ENCODE measurements around the gene GPSM1. TPM values are rescaled to one million over a fixed set of nuclear protein-coding genes. Genes with fewer than 3 reads are reported as not detected.

GPSM1 gene
- total RNA-seq, 2 donors from 2014 or later: 55.6 to 58.6 TPM

- intact Hi-C loops (cut with DNase I): loop anchor here in 1 of 2 donors (10.0 kb wide), 1 partner anchor 685 kb away; no protein-coding TSS in a partner anchor
- ATAC-seq (no peak), DNase-seq (peak; percentile 13)
Measured at GRCh38 chr9:136289651-136290507, 37.5 kb upstream of the GPSM1 start.

- DNase-seq (peak; percentile 17), ATAC-seq (no peak)
- intact Hi-C loops (cut with DNase I): no loop called here
Measured at GRCh38 chr9:136290508-136291000, 36.8 kb upstream of the GPSM1 start.

GRCh38 chr9:136291306-136292025 lies 35.9 kb upstream of the GPSM1 start:
- intact Hi-C loops (cut with DNase I): no loop called here
- DNase-seq (no peak), ATAC-seq (no peak)

GRCh38 chr9:136292026-136292538 lies 35.3 kb upstream of the GPSM1 start:
- intact Hi-C loops (cut with DNase I): no loop called here
- no peak for DNase-seq
- no peak for ATAC-seq

- intact Hi-C loops (cut with DNase I): no loop called here
- ATAC-seq (no peak), DNase-seq (no peak)
Measured at GRCh38 chr9:136292591-136293448, 34.5 kb upstream of the GPSM1 start.

GRCh38 chr9:136293476-136294077 lies 33.8 kb upstream of the GPSM1 start:
- no peak for DNase-seq
- intact Hi-C loops (cut with DNase I): no loop called here

GRCh38 chr9:136294437-136294836 lies 32.9 kb upstream of the GPSM1 start:
- ATAC-seq: no peak
- intact Hi-C loops (cut with DNase I): no loop called here
- no peak for DNase-seq

More at GRCh38 chr9:136293476-136294077, 33.8 kb upstream of the GPSM1 start:
- no peak for ATAC-seq

GRCh38 chr9:136295055-136295454 lies 32.3 kb upstream of the GPSM1 start:
- DNase-seq (no peak), ATAC-seq (no peak)
- intact Hi-C loops (cut with DNase I): no loop called here

GRCh38 chr9:136295542-136296433 lies 31.6 kb upstream of the GPSM1 start:
- no peak for ATAC-seq
- intact Hi-C loops (cut with DNase I): no loop called here
- no peak for DNase-seq

- intact Hi-C loops (cut with DNase I): no loop called here
- peak; percentile 15 for DNase-seq
- ATAC-seq: no peak
Measured at GRCh38 chr9:136296434-136297015, 30.8 kb upstream of the GPSM1 start.

- ATAC-seq: peak in 1 of 2 donors; percentile 25
- intact Hi-C loops (cut with DNase I): no loop called here
- no peak for DNase-seq
Measured at GRCh38 chr9:136297016-136297691, 30.2 kb upstream of the GPSM1 start.

- no peak for DNase-seq
- intact Hi-C loops (cut with DNase I): no loop called here
- no peak for ATAC-seq
Measured at GRCh38 chr9:136297766-136298735, 29.3 kb upstream of the GPSM1 start.

GRCh38 chr9:136299116-136299515 lies 28.2 kb upstream of the GPSM1 start:
- intact Hi-C loops (cut with DNase I): no loop called here
- ATAC-seq (no peak), DNase-seq (no peak)

- intact Hi-C loops (cut with DNase I): no loop called here
- no peak for DNase-seq
- no peak for ATAC-seq
Measured at GRCh38 chr9:136299541-136299940, 27.8 kb upstream of the GPSM1 start.

- DNase-seq: no peak
- no peak for ATAC-seq
- intact Hi-C loops (cut with DNase I): no loop called here
Measured at GRCh38 chr9:136300016-136300545, 27.3 kb upstream of the GPSM1 start.
